ENCODE data around the gene GORAB. TPM values are rescaled to one million over a fixed set of nuclear protein-coding genes. Genes with fewer than 3 reads are reported as not detected.
A peak's percentile ranks its signal among the peaks of the same experiment; 100 is the strongest.

The GORAB gene
- total RNA-seq, 1 donor from 2014 or later, result 11.2 TPM

DNA sequence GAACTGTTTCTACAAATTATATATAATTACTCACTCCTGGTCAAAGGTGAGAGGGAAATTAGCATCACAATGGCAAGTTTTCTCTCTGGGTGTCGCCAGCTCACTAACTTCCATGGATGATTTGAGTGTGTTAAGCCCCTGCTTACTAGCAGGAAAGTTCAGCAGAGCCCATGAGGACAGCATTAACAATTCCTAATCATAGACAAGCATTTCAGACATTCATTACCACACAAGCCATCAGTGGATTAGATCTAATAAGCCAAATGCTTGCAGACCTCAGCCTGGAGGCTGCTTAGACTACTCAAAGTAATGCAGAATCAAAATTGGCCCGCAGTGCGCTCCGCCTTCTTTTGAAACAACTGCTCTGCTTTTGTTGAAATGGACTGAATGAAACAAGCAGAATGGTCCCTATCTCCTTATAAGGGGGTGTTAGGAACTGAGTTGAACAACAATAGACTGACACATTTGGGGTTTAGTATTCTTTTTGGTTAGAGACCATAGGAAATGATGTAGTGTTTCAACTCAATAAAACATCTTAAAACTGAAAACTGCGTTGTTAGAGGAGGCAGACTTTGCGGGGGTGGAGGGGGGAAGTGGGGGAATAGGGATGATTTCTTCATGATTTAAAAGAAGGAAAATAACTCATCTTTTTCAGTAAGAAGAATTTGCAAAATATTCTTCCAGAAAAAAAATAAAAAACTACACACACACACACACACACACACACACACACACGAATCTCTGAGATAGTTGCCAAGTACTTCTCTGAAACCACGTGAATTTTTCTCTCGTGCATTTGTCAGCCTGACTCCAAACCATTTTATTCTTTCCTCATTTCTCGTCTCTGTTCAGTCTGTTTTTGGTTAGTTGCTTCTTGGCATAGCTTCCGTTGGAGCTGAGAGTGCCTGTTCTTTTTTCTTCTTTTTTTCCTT lies 54.6 kb downstream of the GORAB start:
- no peak overlapping the region for H3K27ac ChIP-seq (ENCODE audit: low read depth, low read length)
- FAIRE-seq, result peak; percentile 49

DNA sequence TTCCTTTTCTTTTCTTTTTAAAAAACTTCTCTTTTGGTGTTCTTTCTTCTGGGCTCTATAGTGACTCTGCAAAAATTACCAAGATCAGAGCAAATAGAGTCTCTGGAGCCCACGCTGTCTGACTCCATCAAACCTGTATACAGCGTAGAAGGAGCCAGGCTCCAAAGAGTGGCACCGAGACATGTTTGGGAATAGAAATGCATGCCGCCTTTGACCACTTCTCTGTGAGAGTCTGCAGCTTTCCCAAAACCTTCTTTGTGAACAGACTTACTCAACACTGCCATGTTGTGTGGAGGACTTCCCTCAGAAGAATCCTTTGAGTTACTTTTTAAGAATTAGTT lies 55.3 kb downstream of the GORAB start:
- Histone ChIP-seq H2AFZ (ENCODE audit: low read depth, low read length) (peak overlapping the region; percentile 54), H3K27me3 (ENCODE audit: insufficient read depth, low read length) (no peaks in the 10 kb centered on the region), H3K9ac (ENCODE audit: low read length) (peak overlapping the region; percentile 30), H4K20me1 (ENCODE audit: insufficient read depth, low read length) (no peaks in the 10 kb centered on the region), H3K9me3 (ENCODE audit: insufficient read depth, low read depth, low read length) (no peaks in the 10 kb centered on the region), H3K36me3 (ENCODE audit: insufficient read depth, low read length) (no peaks in the 10 kb centered on the region), H3K4me3 (ENCODE audit: insufficient read depth, low read depth, low read length) (peak overlapping the region; percentile 39), H3K4me2 (ENCODE audit: low read length) (peak overlapping the region; percentile 79), H3K4me1 (ENCODE audit: insufficient read depth, low read length) (peaks cover 8% of the 10 kb centered on the region), H3K79me2 (ENCODE audit: insufficient read depth, low read length) (no peaks in the 10 kb centered on the region), H3K27ac (ENCODE audit: low read depth, low read length) (no peak overlapping the region)
- peaks cover 7% of the 10 kb centered on the region for H3K27me3 Mint-ChIP-seq (ENCODE audit: low read depth, unreplicated experiment)
- H3K4me1 Mint-ChIP-seq (ENCODE audit: low read depth, unreplicated experiment), result peaks cover 2% of the 10 kb centered on the region
- no peaks in the 10 kb centered on the region for H3K9me3 Mint-ChIP-seq (ENCODE audit: unreplicated experiment)
- H3K27ac Mint-ChIP-seq (ENCODE audit: unreplicated experiment), result no peak overlapping the region
- no peak overlapping the region for H3K4me3 Mint-ChIP-seq (ENCODE audit: unreplicated experiment)
- H3K36me3 Mint-ChIP-seq (ENCODE audit: low read depth, unreplicated experiment), result no peaks in the 10 kb centered on the region
- FAIRE-seq (peak; percentile 13), DNase-seq (ENCODE audit: low read depth) (no peak)
- no peak for TF ChIP-seq EZH2 (IDR thresholded peaks at IDR 0.05; ENCODE audit: insufficient read depth, low read length)
- TF ChIP-seq, protein P1, sequence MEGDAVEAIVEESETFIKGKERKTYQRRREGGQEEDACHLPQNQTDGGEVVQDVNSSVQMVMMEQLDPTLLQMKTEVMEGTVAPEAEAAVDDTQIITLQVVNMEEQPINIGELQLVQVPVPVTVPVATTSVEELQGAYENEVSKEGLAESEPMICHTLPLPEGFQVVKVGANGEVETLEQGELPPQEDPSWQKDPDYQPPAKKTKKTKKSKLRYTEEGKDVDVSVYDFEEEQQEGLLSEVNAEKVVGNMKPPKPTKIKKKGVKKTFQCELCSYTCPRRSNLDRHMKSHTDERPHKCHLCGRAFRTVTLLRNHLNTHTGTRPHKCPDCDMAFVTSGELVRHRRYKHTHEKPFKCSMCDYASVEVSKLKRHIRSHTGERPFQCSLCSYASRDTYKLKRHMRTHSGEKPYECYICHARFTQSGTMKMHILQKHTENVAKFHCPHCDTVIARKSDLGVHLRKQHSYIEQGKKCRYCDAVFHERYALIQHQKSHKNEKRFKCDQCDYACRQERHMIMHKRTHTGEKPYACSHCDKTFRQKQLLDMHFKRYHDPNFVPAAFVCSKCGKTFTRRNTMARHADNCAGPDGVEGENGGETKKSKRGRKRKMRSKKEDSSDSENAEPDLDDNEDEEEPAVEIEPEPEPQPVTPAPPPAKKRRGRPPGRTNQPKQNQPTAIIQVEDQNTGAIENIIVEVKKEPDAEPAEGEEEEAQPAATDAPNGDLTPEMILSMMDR (IDR thresholded peaks at IDR 0.05; ENCODE audit: insufficient read depth, low read depth, low read length), result no peak

More for the DNA sequence above, 54.6 kb downstream of the GORAB start:
- Mint-ChIP-seq H3K9me3 (ENCODE audit: unreplicated experiment) (no peaks in the 10 kb centered on the region), H3K4me3 (ENCODE audit: unreplicated experiment) (no peak overlapping the region), H3K4me1 (ENCODE audit: low read depth, unreplicated experiment) (peaks cover 2% of the 10 kb centered on the region), H3K36me3 (ENCODE audit: low read depth, unreplicated experiment) (no peaks in the 10 kb centered on the region), H3K27me3 (ENCODE audit: low read depth, unreplicated experiment) (peaks cover 7% of the 10 kb centered on the region), H3K27ac (ENCODE audit: unreplicated experiment) (no peak overlapping the region)
- Histone ChIP-seq H3K4me3 (ENCODE audit: insufficient read depth, low read depth, low read length) (peak overlapping the region; percentile 39), H3K4me1 (ENCODE audit: insufficient read depth, low read length) (peaks cover 8% of the 10 kb centered on the region), H2AFZ (ENCODE audit: low read depth, low read length) (peak overlapping the region; percentile 62), H3K27me3 (ENCODE audit: insufficient read depth, low read length) (no peaks in the 10 kb centered on the region), H4K20me1 (ENCODE audit: insufficient read depth, low read length) (no peaks in the 10 kb centered on the region), H3K4me2 (ENCODE audit: low read length) (peak overlapping the region; percentile 79), H3K79me2 (ENCODE audit: insufficient read depth, low read length) (no peaks in the 10 kb centered on the region), H3K9ac (ENCODE audit: low read length) (peak overlapping the region; percentile 30), H3K9me3 (ENCODE audit: insufficient read depth, low read depth, low read length) (no peaks in the 10 kb centered on the region), H3K36me3 (ENCODE audit: insufficient read depth, low read length) (no peaks in the 10 kb centered on the region)
- TF ChIP-seq EZH2 (IDR thresholded peaks at IDR 0.05; ENCODE audit: insufficient read depth, low read length), result no peak
- TF ChIP-seq, protein P1 (IDR thresholded peaks at IDR 0.05; ENCODE audit: insufficient read depth, low read depth, low read length), result no peak
- peak; percentile 69 for DNase-seq (ENCODE audit: low read depth)

All from astrocyte (in vitro differentiated cells and primary cell).